ENCODE results near the gene BMP6.
A peak's percentile ranks its signal among the peaks of the same experiment; 100 is the strongest.

The BMP6 gene

DNA sequence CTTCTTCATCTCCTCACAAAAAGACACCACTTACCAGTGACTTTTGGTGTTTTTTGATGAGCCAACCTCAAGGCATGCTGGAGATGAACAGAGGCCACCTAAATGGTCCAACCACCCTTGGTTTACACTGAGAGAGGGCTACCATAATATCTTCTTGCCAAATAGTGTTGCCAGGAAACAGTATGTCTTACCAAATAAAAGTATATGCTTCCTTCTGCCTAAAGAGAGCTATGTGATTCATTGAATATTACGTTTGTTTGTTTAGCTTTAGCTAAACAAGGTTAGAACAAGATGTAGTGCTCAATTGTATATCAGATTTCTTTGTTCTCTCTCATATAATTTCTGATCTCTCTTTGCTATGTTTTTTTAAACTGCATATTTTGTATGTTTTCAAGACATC is 40.6 kb upstream of the BMP6 start:
- Mint-ChIP-seq H3K36me3 (ENCODE audit: low read depth) (no peaks in the 10 kb centered on the region), H3K4me3 (no peak overlapping the region), H3K27ac (no peak overlapping the region), H3K27me3 (ENCODE audit: low read depth, poor library complexity) (peaks cover 4% of the 10 kb centered on the region), H3K9me3 (peaks cover 8% of the 10 kb centered on the region), H3K4me1 (peaks cover 25% of the 10 kb centered on the region)
- no peak for DNase-seq
- TF ChIP-seq, protein P1, sequence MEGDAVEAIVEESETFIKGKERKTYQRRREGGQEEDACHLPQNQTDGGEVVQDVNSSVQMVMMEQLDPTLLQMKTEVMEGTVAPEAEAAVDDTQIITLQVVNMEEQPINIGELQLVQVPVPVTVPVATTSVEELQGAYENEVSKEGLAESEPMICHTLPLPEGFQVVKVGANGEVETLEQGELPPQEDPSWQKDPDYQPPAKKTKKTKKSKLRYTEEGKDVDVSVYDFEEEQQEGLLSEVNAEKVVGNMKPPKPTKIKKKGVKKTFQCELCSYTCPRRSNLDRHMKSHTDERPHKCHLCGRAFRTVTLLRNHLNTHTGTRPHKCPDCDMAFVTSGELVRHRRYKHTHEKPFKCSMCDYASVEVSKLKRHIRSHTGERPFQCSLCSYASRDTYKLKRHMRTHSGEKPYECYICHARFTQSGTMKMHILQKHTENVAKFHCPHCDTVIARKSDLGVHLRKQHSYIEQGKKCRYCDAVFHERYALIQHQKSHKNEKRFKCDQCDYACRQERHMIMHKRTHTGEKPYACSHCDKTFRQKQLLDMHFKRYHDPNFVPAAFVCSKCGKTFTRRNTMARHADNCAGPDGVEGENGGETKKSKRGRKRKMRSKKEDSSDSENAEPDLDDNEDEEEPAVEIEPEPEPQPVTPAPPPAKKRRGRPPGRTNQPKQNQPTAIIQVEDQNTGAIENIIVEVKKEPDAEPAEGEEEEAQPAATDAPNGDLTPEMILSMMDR (IDR thresholded peaks at IDR 0.05), result no peak

DNA sequence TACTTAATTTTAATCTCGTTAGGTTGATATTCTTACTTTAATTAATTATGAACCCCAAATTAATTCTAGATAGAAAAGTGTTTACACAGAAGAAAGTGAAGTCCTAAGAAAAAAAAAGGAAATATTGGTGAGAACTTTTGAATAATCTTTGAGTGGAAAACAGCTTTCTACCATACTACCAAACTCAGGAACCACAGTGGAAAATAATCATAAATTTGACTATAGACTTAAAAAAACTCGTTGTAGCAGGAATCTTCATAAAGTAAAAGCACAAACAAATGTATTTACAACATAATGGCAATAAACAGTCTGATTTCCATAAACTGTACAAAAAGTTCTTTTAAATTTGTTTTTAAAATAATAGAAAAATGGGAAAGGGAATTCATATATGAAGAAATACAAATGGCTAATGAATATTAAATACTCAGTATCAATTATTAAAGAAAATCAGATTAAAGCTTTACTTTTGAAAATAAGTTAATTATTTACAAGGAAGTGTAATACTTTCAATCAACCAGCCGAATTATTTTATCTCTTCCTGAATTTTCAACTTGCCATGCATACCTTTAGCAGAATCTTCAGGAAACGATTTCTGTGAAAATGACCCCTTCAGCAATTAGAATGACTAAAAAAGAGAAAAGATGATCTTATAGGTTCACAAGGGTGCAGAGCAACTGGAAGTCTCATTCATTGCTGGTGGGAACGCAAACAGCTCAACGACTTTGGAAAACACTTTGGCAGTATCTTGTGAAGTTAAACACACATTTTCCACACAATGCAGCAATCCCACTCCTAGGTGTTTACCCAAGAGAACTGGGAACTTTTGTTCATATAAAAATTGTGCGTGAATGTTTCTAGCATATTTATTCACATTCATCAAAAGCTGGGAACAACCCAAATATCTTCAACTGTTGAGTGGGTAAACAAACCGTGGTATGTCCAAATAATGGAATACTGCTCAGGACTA is 38.5 kb upstream of the BMP6 start:
- TF ChIP-seq, protein P1 (IDR thresholded peaks at IDR 0.05), result no peak
- Mint-ChIP-seq H3K36me3 (ENCODE audit: low read depth) (no peaks in the 10 kb centered on the region), H3K4me1 (peaks cover 30% of the 10 kb centered on the region), H3K27me3 (ENCODE audit: low read depth, poor library complexity) (peaks cover 4% of the 10 kb centered on the region), H3K4me3 (no peak overlapping the region), H3K9me3 (peaks cover 9% of the 10 kb centered on the region), H3K27ac (no peak overlapping the region)
- DNase-seq, result no peak

DNA sequence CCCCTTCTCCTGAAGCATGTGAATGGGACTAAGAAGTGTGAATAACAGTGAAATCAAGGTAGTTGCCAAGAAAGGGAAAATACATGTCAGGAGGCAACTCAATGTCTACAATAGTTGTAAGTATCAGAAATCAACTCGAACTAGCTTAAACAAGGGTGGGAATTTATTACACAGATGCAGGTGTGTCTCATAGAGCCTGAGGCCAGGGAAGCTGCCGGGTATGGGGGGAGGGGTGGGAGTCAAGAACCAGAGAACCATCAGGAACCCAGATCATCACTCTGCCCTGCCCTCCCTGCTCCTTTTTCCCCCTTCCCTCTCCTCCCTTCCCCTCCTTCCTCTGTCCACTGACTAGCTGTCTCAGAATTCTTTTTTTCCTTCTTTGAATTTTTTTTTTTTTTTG is 34.9 kb upstream of the BMP6 start:
- DNase-seq, result no peak
- no peak overlapping the region for H3K4me3 Mint-ChIP-seq

DNA sequence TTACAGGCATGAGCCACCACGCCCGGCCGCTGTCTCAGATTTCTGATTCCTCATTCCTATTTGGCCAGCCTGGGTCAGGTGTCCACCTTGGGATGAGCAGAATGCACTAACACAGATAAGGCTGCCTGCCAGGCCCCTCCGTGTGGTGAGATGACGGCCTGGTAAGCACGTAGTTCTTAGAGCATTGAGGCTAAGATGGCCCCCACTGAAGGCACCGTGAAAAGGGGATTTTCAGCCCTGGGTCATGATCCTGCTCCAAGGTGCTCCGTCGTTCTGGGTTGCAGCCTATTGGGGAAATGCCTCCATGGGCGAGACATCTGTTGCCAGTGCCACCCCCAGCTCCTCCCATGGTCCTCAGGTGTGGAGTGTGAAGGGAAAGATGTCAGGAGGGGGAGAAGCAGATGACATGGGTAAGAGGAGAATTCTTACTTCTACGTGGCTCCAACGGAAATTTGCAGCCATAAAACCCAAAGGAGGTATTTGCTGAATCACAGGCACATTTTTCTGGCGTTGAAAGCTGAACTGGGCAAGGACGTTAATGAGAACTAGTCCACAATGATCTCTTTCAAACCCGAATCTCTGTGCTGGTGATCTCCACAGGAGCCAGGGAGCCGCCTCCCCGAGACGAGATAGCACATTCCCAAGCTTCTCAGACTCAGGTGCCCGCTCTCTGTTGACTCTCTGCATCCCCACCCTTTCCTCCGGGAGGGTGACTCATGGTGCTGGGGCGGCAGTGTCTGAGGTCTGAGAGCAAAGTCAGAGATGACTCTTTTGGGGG is 34.0 kb upstream of the BMP6 start:
- no peaks in the 10 kb centered on the region for H3K27me3 Mint-ChIP-seq (ENCODE audit: low read depth, poor library complexity)
- H3K27ac Mint-ChIP-seq, result peak overlapping the region; percentile 71
- H3K9me3 Mint-ChIP-seq, result peaks cover 7% of the 10 kb centered on the region
- TF ChIP-seq, protein P1 (IDR thresholded peaks at IDR 0.05), result no peak
- H3K36me3 Mint-ChIP-seq (ENCODE audit: low read depth), result no peaks in the 10 kb centered on the region
- DNase-seq, result no peak
- H3K4me1 Mint-ChIP-seq, result peaks cover 25% of the 10 kb centered on the region
- H3K4me3 Mint-ChIP-seq, result no peak overlapping the region

More for the DNA sequence above, 34.9 kb upstream of the BMP6 start:
- no peak overlapping the region for H3K27ac Mint-ChIP-seq
- peaks cover 25% of the 10 kb centered on the region for H3K4me1 Mint-ChIP-seq
- H3K36me3 Mint-ChIP-seq (ENCODE audit: low read depth), result no peaks in the 10 kb centered on the region
- H3K9me3 Mint-ChIP-seq, result peaks cover 5% of the 10 kb centered on the region
- TF ChIP-seq, protein P1 (IDR thresholded peaks at IDR 0.05), result no peak
- no peaks in the 10 kb centered on the region for H3K27me3 Mint-ChIP-seq (ENCODE audit: low read depth, poor library complexity)

DNA sequence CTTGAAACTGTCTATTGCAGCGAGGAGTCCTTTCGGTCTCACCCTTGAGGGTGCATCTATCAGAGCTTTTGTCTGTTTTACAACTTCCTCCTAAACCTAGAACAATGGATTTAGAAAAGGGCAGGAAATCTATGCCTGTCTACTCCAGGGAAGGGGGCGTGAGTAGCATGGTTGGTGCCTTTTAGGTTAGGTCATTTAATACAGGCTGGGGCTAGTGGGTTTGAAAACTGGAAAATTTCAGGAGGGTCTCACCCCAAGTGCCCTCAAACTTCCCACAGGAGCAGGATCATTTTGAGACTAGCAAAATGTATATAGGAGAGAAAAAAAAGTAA is 33.5 kb upstream of the BMP6 start:
- peaks cover 27% of the 10 kb centered on the region for H3K4me1 Mint-ChIP-seq
- no peak overlapping the region for H3K4me3 Mint-ChIP-seq
- peaks cover 7% of the 10 kb centered on the region for H3K9me3 Mint-ChIP-seq
- TF ChIP-seq, protein P1 (IDR thresholded peaks at IDR 0.05), result no peak
- H3K27ac Mint-ChIP-seq, result peak overlapping the region; percentile 71
- no peaks in the 10 kb centered on the region for H3K27me3 Mint-ChIP-seq (ENCODE audit: low read depth, poor library complexity)
- H3K36me3 Mint-ChIP-seq (ENCODE audit: low read depth), result no peaks in the 10 kb centered on the region
- no peak for DNase-seq
